Measurements from ENCODE around the gene TPBGL.
A peak's percentile ranks its signal among the peaks of the same experiment; 100 is the strongest.

The TPBGL gene

DNA sequence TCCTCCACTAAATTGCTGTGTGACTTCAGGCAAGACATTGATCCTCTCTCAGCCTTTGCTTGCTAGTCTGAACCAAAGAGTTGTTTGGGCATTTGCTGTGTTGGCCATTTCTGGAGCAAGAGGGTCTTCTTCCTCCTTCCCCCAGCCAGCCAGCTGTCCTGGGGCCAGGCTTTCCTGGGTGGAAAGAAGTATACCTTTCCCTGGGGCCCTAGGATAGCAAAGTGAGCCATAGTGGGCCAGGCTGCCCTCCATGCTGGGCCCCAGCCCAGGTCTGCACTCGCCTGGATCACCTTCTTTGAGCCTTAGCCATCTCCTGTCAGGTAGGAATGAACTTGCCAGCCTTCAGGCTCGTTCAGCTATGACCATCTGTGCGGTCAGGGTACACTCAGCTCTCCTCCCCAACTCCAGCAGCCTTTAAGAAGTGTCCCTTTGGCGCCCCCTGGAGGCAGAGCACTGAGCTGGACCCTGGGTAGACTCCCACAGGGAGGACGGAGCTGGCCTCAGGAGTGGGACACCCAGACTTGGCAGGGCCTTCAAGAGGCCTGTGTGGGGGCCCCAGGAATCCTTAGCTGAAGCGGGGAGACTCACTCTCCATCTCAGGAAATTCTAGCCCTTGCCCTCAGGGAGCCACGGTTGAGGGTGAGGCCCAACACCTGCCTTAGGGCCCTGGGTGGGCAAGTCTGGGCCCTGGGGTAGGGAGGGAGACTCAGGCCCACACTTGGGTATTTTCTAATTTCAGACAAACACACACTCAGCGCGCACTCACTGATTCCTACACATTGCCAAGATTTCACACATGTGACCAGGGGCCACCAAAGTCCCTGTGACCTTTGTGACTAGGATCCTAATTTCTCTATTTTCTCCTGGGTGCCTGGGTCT is 35.6 kb upstream of the TPBGL start:
- Histone ChIP-seq H3K9me3 (ENCODE audit: severe bottlenecking) (no peaks in the 10 kb centered on the region), H3K36me3 (ENCODE audit: low read depth) (no peaks in the 10 kb centered on the region), H3K27me3 (ENCODE audit: insufficient read depth, poor library complexity, severe bottlenecking) (no peaks in the 10 kb centered on the region), H3K27ac (ENCODE audit: poor library complexity, severe bottlenecking) (no peak overlapping the region), H3K4me3 (ENCODE audit: severe bottlenecking) (no peak overlapping the region), H3K4me1 (ENCODE audit: insufficient read depth, poor library complexity, severe bottlenecking) (no peaks in the 10 kb centered on the region)
- peak; percentile 96 for ATAC-seq (ENCODE audit: low read depth)
- TF ChIP-seq, protein P1, sequence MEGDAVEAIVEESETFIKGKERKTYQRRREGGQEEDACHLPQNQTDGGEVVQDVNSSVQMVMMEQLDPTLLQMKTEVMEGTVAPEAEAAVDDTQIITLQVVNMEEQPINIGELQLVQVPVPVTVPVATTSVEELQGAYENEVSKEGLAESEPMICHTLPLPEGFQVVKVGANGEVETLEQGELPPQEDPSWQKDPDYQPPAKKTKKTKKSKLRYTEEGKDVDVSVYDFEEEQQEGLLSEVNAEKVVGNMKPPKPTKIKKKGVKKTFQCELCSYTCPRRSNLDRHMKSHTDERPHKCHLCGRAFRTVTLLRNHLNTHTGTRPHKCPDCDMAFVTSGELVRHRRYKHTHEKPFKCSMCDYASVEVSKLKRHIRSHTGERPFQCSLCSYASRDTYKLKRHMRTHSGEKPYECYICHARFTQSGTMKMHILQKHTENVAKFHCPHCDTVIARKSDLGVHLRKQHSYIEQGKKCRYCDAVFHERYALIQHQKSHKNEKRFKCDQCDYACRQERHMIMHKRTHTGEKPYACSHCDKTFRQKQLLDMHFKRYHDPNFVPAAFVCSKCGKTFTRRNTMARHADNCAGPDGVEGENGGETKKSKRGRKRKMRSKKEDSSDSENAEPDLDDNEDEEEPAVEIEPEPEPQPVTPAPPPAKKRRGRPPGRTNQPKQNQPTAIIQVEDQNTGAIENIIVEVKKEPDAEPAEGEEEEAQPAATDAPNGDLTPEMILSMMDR (IDR thresholded peaks at IDR 0.05; ENCODE audit: poor library complexity, severe bottlenecking): peak; percentile 77
- peak; percentile 75 for DNase-seq (ENCODE audit: low spot score)

DNA sequence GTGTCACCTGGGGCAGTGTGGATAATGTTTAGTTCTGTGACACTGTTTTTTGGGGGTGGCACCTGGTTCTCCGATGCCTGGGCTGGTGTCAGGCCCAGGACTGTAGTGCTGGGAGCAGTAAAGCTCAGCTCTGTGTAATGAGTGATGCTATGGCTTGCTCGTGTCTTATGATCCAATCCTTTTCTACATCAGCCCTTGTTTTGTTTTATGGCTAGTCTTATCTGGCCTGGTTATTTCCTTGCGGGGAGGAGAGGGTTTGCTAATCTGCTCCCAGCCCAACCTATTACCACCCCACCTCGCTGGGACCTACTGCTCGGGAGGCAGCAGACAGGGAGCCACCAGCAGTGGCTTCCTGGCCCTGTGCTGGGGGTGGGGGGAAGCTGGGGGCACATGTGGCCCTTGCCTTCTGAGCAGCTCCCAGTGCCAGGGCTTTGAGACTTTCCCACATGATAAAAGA is 35.0 kb upstream of the TPBGL start:
- no peak overlapping the region for H3K4me3 ChIP-seq (ENCODE audit: severe bottlenecking)
- no peaks in the 10 kb centered on the region for H3K36me3 ChIP-seq (ENCODE audit: low read depth)
- DNase-seq (ENCODE audit: low spot score): no peak
- H3K4me1 ChIP-seq (ENCODE audit: insufficient read depth, poor library complexity, severe bottlenecking): no peaks in the 10 kb centered on the region
- TF ChIP-seq, protein P1 (IDR thresholded peaks at IDR 0.05; ENCODE audit: poor library complexity, severe bottlenecking): no peak
- H3K27me3 ChIP-seq (ENCODE audit: insufficient read depth, poor library complexity, severe bottlenecking): no peaks in the 10 kb centered on the region
- H3K27ac ChIP-seq (ENCODE audit: poor library complexity, severe bottlenecking): no peak overlapping the region
- H3K9me3 ChIP-seq (ENCODE audit: severe bottlenecking): no peaks in the 10 kb centered on the region
- no peak for ATAC-seq (ENCODE audit: low read depth)

DNA sequence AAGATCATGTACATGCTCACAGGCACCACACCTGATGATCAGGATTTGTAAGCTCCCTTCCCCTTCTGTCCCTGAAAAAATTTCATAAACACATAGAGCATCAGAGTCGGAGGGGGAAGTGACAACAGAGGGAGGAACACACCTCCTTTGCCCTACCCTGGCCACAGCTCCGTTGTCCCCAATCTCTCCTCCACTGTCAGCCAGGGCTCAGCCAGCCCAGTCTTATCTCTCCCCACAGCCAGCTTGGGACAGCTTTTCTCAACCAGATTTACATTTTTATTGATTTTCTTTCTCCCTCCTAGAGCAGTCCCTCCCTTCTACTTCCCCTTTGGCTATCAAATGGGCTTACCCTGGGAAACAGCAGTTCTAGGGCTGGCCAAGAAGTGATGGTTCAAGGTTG is 32.1 kb upstream of the TPBGL start:
- H3K36me3 ChIP-seq (ENCODE audit: low read depth): no peaks in the 10 kb centered on the region
- DNase-seq (ENCODE audit: low spot score) (no peak), ATAC-seq (ENCODE audit: low read depth) (no peak)
- H3K9me3 ChIP-seq (ENCODE audit: severe bottlenecking): no peaks in the 10 kb centered on the region
- no peak overlapping the region for H3K27ac ChIP-seq (ENCODE audit: poor library complexity, severe bottlenecking)
- H3K4me1 ChIP-seq (ENCODE audit: insufficient read depth, poor library complexity, severe bottlenecking): no peaks in the 10 kb centered on the region
- TF ChIP-seq, protein P1 (IDR thresholded peaks at IDR 0.05; ENCODE audit: poor library complexity, severe bottlenecking): no peak
- no peak overlapping the region for H3K4me3 ChIP-seq (ENCODE audit: severe bottlenecking)
- H3K27me3 ChIP-seq (ENCODE audit: insufficient read depth, poor library complexity, severe bottlenecking): no peaks in the 10 kb centered on the region

DNA sequence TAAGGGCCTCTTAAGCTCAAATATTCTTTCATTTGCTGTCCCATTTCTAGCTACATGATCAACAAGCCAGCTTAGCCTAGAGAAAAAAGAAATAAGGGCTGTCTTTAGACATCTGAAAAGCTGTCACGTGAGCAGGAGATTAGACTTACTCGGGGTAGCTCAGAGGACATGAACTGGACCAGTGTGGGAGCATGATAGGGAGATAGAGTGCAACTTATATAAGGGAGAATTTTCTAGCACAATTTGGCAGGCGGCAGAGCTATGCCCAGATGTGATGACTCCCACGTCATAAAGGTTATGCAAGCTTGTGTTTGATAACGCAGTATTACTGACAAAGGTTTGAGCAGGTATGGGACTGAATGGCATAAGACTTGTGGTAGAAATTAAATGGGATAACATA is 28.2 kb upstream of the TPBGL start:
- Histone ChIP-seq H3K27ac (ENCODE audit: poor library complexity, severe bottlenecking) (no peak overlapping the region), H3K36me3 (ENCODE audit: low read depth) (no peaks in the 10 kb centered on the region), H3K9me3 (ENCODE audit: severe bottlenecking) (no peaks in the 10 kb centered on the region), H3K4me1 (ENCODE audit: insufficient read depth, poor library complexity, severe bottlenecking) (no peaks in the 10 kb centered on the region), H3K27me3 (ENCODE audit: insufficient read depth, poor library complexity, severe bottlenecking) (no peaks in the 10 kb centered on the region), H3K4me3 (ENCODE audit: severe bottlenecking) (no peak overlapping the region)
- TF ChIP-seq, protein P1 (IDR thresholded peaks at IDR 0.05; ENCODE audit: poor library complexity, severe bottlenecking): no peak
- ATAC-seq (ENCODE audit: low read depth) (no peak), DNase-seq (ENCODE audit: low spot score) (no peak)

DNA sequence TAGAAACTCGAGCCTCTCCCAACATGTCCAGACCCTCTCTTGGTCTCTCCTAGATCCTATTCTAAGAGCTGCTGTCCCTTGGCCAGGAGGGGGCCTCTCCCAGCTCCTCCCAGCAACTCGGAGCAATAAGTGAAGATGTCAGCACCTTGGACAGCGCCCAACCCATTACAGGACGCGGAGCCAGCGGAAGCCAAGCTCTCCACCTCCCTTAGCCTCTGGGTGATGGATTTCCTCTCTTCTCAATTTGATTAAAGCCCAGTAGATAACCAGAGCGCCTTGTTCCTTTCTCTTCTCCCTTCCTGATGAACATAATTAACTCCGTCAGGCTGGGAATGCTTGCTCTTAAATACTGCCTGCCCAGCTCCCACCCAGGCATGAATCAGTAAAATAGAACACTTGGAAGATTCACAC is 26.2 kb upstream of the TPBGL start:
- H3K4me1 ChIP-seq (ENCODE audit: insufficient read depth, poor library complexity, severe bottlenecking): no peaks in the 10 kb centered on the region
- H3K4me3 ChIP-seq (ENCODE audit: severe bottlenecking): no peak overlapping the region
- H3K27me3 ChIP-seq (ENCODE audit: insufficient read depth, poor library complexity, severe bottlenecking): no peaks in the 10 kb centered on the region
- H3K36me3 ChIP-seq (ENCODE audit: low read depth): no peaks in the 10 kb centered on the region
- H3K27ac ChIP-seq (ENCODE audit: poor library complexity, severe bottlenecking): no peak overlapping the region
- H3K9me3 ChIP-seq (ENCODE audit: severe bottlenecking): no peaks in the 10 kb centered on the region
- peak; percentile 81 for DNase-seq (ENCODE audit: low spot score)
- ATAC-seq (ENCODE audit: low read depth): peak; percentile 87
- TF ChIP-seq, protein P1 (IDR thresholded peaks at IDR 0.05; ENCODE audit: poor library complexity, severe bottlenecking): peak; percentile 27

All from RWPE2 (cell line).